PC-9 (cell line): ENCODE results near the gene ACOXL. TPM values are rescaled to one million over a fixed set of nuclear protein-coding genes. Genes with fewer than 3 reads are reported as not detected.

ENCODE experiments used
- BruUV-seq: library from RNA; stranded (reverse); fragments of 400-500 nt; replicated peaks from 2 replicates; lab custom pipeline; 2021; lab: Mats Ljungman, UMichigan
- CTCF ChIA-PET: fragments of 300-600 bp; sonication (Branson Sonifier 250); formaldehyde crosslinking; loops from one replicate; lab custom pipeline; 2022; ENCODE audit warnings: antibody characterized with exemption; lab: Charles Lee
- POLR2A ChIA-PET: fragments of 300-600 bp; sonication (Branson Sonifier 250); formaldehyde crosslinking; loops from one replicate; lab custom pipeline; 2022; ENCODE audit warnings: antibody characterized with exemption; ENCODE audit not compliant: unreplicated experiment; lab: Charles Lee
- DNase-seq, 2 experiments: peaks; one replicate each; pipeline versions ENCODE4 v3.0.0 to v3.0.0-alpha.2; 2015 to 2022; ENCODE audit warnings: mixed read lengths in 1 of 2
- H2AFZ ChIP-seq: fragments of 200-600 bp; sonication (generic); 2 replicates; pipeline ENCODE4 v1.8.1; 2017; ENCODE audit warnings: antibody characterized with exemption
- H3F3A ChIP-seq: fragments of 200-600 bp; sonication (generic); 2 replicates; pipeline ENCODE4 v1.8.1; 2017; ENCODE audit warnings: antibody characterized with exemption, mild to moderate bottlenecking, low read depth; ENCODE audit not compliant: insufficient read depth
- H3K27ac ChIP-seq: fragments of 200-600 bp; sonication (generic); 2 replicates; pipeline ENCODE4 v1.6.1; 2016; ENCODE audit warnings: mixed run types
- H3K27me3 ChIP-seq: fragments of 200-600 bp; sonication (generic); 2 replicates; pipeline ENCODE4 v1.6.1; 2016; ENCODE audit warnings: low read depth, mixed run types; ENCODE audit not compliant: insufficient read depth
- H3K36me3 ChIP-seq: fragments of 200-600 bp; sonication (generic); 2 replicates; pipeline ENCODE4 v1.6.1; 2016; ENCODE audit warnings: low read depth, mixed run types
- H3K4me1 ChIP-seq: fragments of 200-600 bp; sonication (generic); replicated peaks from 2 replicates; pipeline ENCODE4 v1.6.1; 2016; ENCODE audit warnings: mixed run types; ENCODE audit not compliant: insufficient read depth
- H3K4me2 ChIP-seq: fragments of 200-600 bp; sonication (generic); 2 replicates; pipeline ENCODE4 v1.6.1; 2017; ENCODE audit warnings: mixed run types
- H3K4me3 ChIP-seq: fragments of 200-600 bp; sonication (generic); 2 replicates; pipeline ENCODE4 v1.6.1; 2016; ENCODE audit warnings: mixed run types
- H3K79me2 ChIP-seq: fragments of 200-600 bp; sonication (generic); 2 replicates; pipeline ENCODE4 v1.6.1; 2017; ENCODE audit warnings: low read depth, mixed run types
- H3K9me2 ChIP-seq: fragments of 200-600 bp; sonication (generic); 2 replicates; pipeline ENCODE4 v1.8.1; 2017; ENCODE audit warnings: mild to moderate bottlenecking; ENCODE audit not compliant: insufficient read depth
- H3K9me3 ChIP-seq: fragments of 200-600 bp; sonication (generic); 2 replicates; pipeline ENCODE4 v1.8.1; 2016; ENCODE audit warnings: low read depth; ENCODE audit not compliant: insufficient read depth
- H4K20me1 ChIP-seq: fragments of 200-600 bp; sonication (generic); 2 replicates; pipeline ENCODE4 v1.8.1; 2017; ENCODE audit not compliant: insufficient read depth
- CTCF ChIP-seq: fragments of 200-600 bp; sonication (generic); conservative IDR thresholded peaks from 2 replicates; pipeline ENCODE4 v1.6.1; 2017; ENCODE audit warnings: mixed run types, antibody characterized with exemption, mild to moderate bottlenecking, moderate library complexity
- EZH2 ChIP-seq: fragments of 200-600 bp; sonication (generic); IDR thresholded peaks from 2 replicates; pipeline ENCODE4 v1.8.0; 2017; ENCODE audit warnings: antibody characterized with exemption, low read depth
- intact Hi-C: fragments of 100-400 bp; cut with micrococcal nuclease; formaldehyde crosslinking; loops from one replicate; pipeline ENCODE4 v1.10.0; 2022; ENCODE audit not compliant: unreplicated experiment
- total RNA-seq: library from RNA; stranded (reverse); gene quantifications from 2 replicates; pipeline ENCODE4 v1.2.3, GENCODE V29; 2021

The ACOXL gene
- total RNA-seq, 1 experiment from 2014 or later = 10.7 TPM

- Histone ChIP-seq H3F3A (no peaks in the 10 kb centered on the region), H3K27ac (no peak overlapping the region), H3K79me2 (no peaks in the 10 kb centered on the region), H3K36me3 (no peaks in the 10 kb centered on the region), H2AFZ (no peak overlapping the region), H3K4me3 (no peak overlapping the region), H4K20me1 (no peaks in the 10 kb centered on the region), H3K4me1 (peaks cover 7% of the 10 kb centered on the region; the same call in 1 of the 2 replicates), H3K27me3 (no peaks in the 10 kb centered on the region), H3K9me2 (no peaks in the 10 kb centered on the region), H3K4me2 (no peak overlapping the region), H3K9me3 (no peaks in the 10 kb centered on the region)
- TF ChIP-seq CTCF = no peak
- no peak for TF ChIP-seq EZH2
- ChIA-PET POLR2A (no interaction called here), CTCF (no interaction called here)
- intact Hi-C loops = no loop called here
- DNase-seq = no peak
- no TSS peak for BruUV-seq
These were observed 367.0 kb downstream of the ACOXL start for GRCh38 chr2:111099402-111099801.

GRCh38 chr2:111100087-111100764 lies 367.9 kb downstream of the ACOXL start:
- DNase-seq = no peak
- no peak overlapping the region for H3K4me2 ChIP-seq
- intact Hi-C loops = no loop called here
- H3K9me2 ChIP-seq = no peaks in the 10 kb centered on the region
- H3K36me3 ChIP-seq = no peaks in the 10 kb centered on the region
- ChIA-PET CTCF (no interaction called here), POLR2A (no interaction called here)
- H3K4me3 ChIP-seq = no peak overlapping the region
- no TSS peak for BruUV-seq
- H3K27ac ChIP-seq = no peak overlapping the region
- TF ChIP-seq CTCF = no peak
- TF ChIP-seq EZH2 = no peak
- H3K9me3 ChIP-seq = no peaks in the 10 kb centered on the region
- no peaks in the 10 kb centered on the region for H3K79me2 ChIP-seq
- no peaks in the 10 kb centered on the region for H3F3A ChIP-seq
- no peaks in the 10 kb centered on the region for H3K27me3 ChIP-seq
- peaks cover 7% of the 10 kb centered on the region; the same call in 1 of the 2 replicates for H3K4me1 ChIP-seq
- no peaks in the 10 kb centered on the region for H4K20me1 ChIP-seq
- H2AFZ ChIP-seq = no peak overlapping the region

DNA sequence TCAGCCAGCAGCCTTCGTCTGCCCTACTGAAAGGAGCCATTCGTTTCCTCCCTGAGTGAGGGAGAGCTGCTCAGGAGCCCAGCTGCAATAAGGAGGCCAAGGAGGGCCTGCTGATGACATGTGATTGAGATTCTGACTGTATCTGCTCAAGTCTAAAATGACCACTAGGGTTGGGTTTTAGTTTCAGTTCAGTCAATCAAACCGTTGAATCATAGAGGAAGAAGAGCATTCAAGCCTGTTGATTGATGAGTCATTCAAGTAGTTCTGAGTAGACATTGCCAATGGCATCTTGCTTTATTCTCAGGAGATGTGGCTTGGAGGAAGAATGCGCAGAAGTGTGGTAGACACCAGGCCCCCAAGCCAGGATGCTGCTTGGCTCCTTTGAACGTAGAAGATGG lies 368.4 kb downstream of the ACOXL start:
- Histone ChIP-seq H3K9me2 (no peaks in the 10 kb centered on the region), H3K27me3 (no peaks in the 10 kb centered on the region), H3K9me3 (no peaks in the 10 kb centered on the region), H3K4me1 (peaks cover 7% of the 10 kb centered on the region; the same call in 1 of the 2 replicates), H3K36me3 (no peaks in the 10 kb centered on the region), H3K4me2 (no peak overlapping the region), H3F3A (no peaks in the 10 kb centered on the region), H2AFZ (no peak overlapping the region), H4K20me1 (no peaks in the 10 kb centered on the region), H3K79me2 (no peaks in the 10 kb centered on the region), H3K4me3 (no peak overlapping the region), H3K27ac (no peak overlapping the region)
- intact Hi-C loops = no loop called here
- peak in 1 of 2 experiments; percentile 82 for DNase-seq
- ChIA-PET CTCF (no interaction called here), POLR2A (no interaction called here)
- no TSS peak for BruUV-seq
- TF ChIP-seq EZH2 (no peak), CTCF (peak; percentile 36; the same call in 1 of the 2 replicates)
